Measurements from ENCODE around the gene TRIM66.

Gene TRIM66

DNA sequence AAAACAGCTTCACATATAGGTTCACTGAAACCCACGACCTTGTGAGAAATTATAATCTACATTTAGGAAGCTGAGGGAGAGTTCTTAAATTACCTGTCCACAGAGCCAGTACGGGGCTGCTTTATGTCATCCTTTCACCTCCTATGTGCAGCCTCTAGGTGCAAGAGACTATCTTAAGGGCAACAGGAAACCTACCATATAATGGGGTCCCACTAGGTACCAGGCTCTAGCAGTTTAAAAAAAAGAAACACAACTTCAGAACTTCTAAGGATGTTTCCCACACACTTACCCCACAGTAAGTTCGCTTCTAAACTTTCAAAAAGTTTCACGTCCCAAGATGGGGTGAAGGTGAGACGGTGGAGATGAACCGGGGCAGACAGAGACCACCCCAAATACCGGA lies 89.0 kb downstream of the TRIM66 start:
- Histone ChIP-seq H3K27me3 (ENCODE audit: insufficient read depth, low read length, poor library complexity, severe bottlenecking) (no peaks in the 10 kb centered on the region), H3K79me2 (ENCODE audit: insufficient read depth, low read length) (peaks cover 25% of the 10 kb centered on the region; the same call in 1 of the 2 replicates), H3K4me2 (ENCODE audit: low read depth, low read length, poor library complexity, severe bottlenecking) (peak overlapping the region; percentile 93), H3F3A (ENCODE audit: low read depth) (no peaks in the 10 kb centered on the region), H3K36me3 (ENCODE audit: insufficient read depth, low read length) (no peaks in the 10 kb centered on the region), H2AFZ (ENCODE audit: low read length) (peak overlapping the region; percentile 95), H3K9ac (ENCODE audit: low read depth, low read length, poor library complexity, severe bottlenecking) (peak overlapping the region; percentile 85), H4K20me1 (ENCODE audit: insufficient read depth, low read length, poor library complexity, severe bottlenecking) (no peaks in the 10 kb centered on the region), H3K9me3 (ENCODE audit: insufficient read depth, low read depth, low read length) (no peaks in the 10 kb centered on the region), H3K4me1 (ENCODE audit: insufficient read depth, low read length, poor library complexity, severe bottlenecking) (peaks cover 32% of the 10 kb centered on the region), H3K4me3 (ENCODE audit: low read length, poor library complexity, severe bottlenecking) (peak overlapping the region; percentile 91), H3K9me2 (replicated peaks; ENCODE audit: low read depth, low read length) (no peaks in the 10 kb centered on the region)
- TF ChIP-seq, protein P1, sequence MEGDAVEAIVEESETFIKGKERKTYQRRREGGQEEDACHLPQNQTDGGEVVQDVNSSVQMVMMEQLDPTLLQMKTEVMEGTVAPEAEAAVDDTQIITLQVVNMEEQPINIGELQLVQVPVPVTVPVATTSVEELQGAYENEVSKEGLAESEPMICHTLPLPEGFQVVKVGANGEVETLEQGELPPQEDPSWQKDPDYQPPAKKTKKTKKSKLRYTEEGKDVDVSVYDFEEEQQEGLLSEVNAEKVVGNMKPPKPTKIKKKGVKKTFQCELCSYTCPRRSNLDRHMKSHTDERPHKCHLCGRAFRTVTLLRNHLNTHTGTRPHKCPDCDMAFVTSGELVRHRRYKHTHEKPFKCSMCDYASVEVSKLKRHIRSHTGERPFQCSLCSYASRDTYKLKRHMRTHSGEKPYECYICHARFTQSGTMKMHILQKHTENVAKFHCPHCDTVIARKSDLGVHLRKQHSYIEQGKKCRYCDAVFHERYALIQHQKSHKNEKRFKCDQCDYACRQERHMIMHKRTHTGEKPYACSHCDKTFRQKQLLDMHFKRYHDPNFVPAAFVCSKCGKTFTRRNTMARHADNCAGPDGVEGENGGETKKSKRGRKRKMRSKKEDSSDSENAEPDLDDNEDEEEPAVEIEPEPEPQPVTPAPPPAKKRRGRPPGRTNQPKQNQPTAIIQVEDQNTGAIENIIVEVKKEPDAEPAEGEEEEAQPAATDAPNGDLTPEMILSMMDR (conservative IDR thresholded peaks at IDR 0.05; ENCODE audit: low read length): no peak
- no peak for TF ChIP-seq EZH2phosphoT487 (IDR thresholded peaks at IDR 0.05; ENCODE audit: borderline replicate concordance)

DNA sequence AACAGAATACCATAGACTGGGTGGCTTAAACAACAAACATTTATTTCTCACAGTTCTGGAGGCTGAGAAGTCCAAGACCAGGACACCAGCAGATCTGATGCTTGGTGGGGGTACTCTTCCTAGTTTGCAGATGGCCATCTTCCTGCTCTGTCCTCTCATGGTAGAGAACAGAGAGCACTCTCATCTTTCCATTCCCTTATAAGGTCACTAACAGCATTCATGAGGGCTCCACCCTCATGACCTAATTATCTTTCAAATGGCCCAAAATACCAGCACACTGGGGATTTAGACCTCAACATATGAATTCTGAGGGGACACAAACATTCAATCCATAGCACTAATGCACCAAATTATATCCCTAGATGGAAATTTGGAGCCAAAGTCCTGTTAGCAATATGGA lies 94.5 kb downstream of the TRIM66 start:
- TF ChIP-seq, protein P1 (conservative IDR thresholded peaks at IDR 0.05; ENCODE audit: low read length): no peak
- TF ChIP-seq EZH2phosphoT487 (IDR thresholded peaks at IDR 0.05; ENCODE audit: borderline replicate concordance): no peak

GRCh38 chr11:8586805-8587204 lies 95.7 kb downstream of the TRIM66 start:
- Histone ChIP-seq H3K9me2 (replicated peaks; ENCODE audit: low read depth, low read length) (no peaks in the 10 kb centered on the region), H4K20me1 (ENCODE audit: insufficient read depth, low read length, poor library complexity, severe bottlenecking) (no peaks in the 10 kb centered on the region), H3K9me3 (ENCODE audit: insufficient read depth, low read depth, low read length) (no peaks in the 10 kb centered on the region), H3K4me1 (ENCODE audit: insufficient read depth, low read length, poor library complexity, severe bottlenecking) (peaks cover 14% of the 10 kb centered on the region), H2AFZ (ENCODE audit: low read length) (no peak overlapping the region), H3K27me3 (ENCODE audit: insufficient read depth, low read length, poor library complexity, severe bottlenecking) (no peaks in the 10 kb centered on the region), H3K4me3 (ENCODE audit: low read length, poor library complexity, severe bottlenecking) (no peak overlapping the region), H3K4me2 (ENCODE audit: low read depth, low read length, poor library complexity, severe bottlenecking) (no peak overlapping the region), H3K36me3 (ENCODE audit: insufficient read depth, low read length) (no peaks in the 10 kb centered on the region), H3K79me2 (ENCODE audit: insufficient read depth, low read length) (0 out of 2 replicates have a peak, but pooled peaks cover 3% of the 10 kb centered on the region), H3K9ac (ENCODE audit: low read depth, low read length, poor library complexity, severe bottlenecking) (no peak overlapping the region), H3F3A (ENCODE audit: low read depth) (no peaks in the 10 kb centered on the region)
- no peak for TF ChIP-seq EZH2phosphoT487 (IDR thresholded peaks at IDR 0.05; ENCODE audit: borderline replicate concordance)

More for the DNA sequence above, 94.5 kb downstream of the TRIM66 start:
- H3K4me2 ChIP-seq (ENCODE audit: low read depth, low read length, poor library complexity, severe bottlenecking): no peak overlapping the region
- H3K4me1 ChIP-seq (ENCODE audit: insufficient read depth, low read length, poor library complexity, severe bottlenecking): peaks cover 18% of the 10 kb centered on the region
- no peaks in the 10 kb centered on the region for H3K36me3 ChIP-seq (ENCODE audit: insufficient read depth, low read length)
- no peak overlapping the region for H2AFZ ChIP-seq (ENCODE audit: low read length)
- H4K20me1 ChIP-seq (ENCODE audit: insufficient read depth, low read length, poor library complexity, severe bottlenecking): no peaks in the 10 kb centered on the region
- H3K9me3 ChIP-seq (ENCODE audit: insufficient read depth, low read depth, low read length): no peaks in the 10 kb centered on the region
- H3F3A ChIP-seq (ENCODE audit: low read depth): no peaks in the 10 kb centered on the region
- H3K4me3 ChIP-seq (ENCODE audit: low read length, poor library complexity, severe bottlenecking): no peak overlapping the region
- peaks cover 13% of the 10 kb centered on the region; the same call in 1 of the 2 replicates for H3K79me2 ChIP-seq (ENCODE audit: insufficient read depth, low read length)
- H3K9me2 ChIP-seq (replicated peaks; ENCODE audit: low read depth, low read length): no peaks in the 10 kb centered on the region
- H3K9ac ChIP-seq (ENCODE audit: low read depth, low read length, poor library complexity, severe bottlenecking): no peak overlapping the region
- H3K27me3 ChIP-seq (ENCODE audit: insufficient read depth, low read length, poor library complexity, severe bottlenecking): no peaks in the 10 kb centered on the region

- 0 out of 2 replicates have a peak, but pooled peaks cover 3% of the 10 kb centered on the region for H3K79me2 ChIP-seq (ENCODE audit: insufficient read depth, low read length)
- H3K27me3 ChIP-seq (ENCODE audit: insufficient read depth, low read length, poor library complexity, severe bottlenecking): no peaks in the 10 kb centered on the region
- peaks cover 10% of the 10 kb centered on the region for H3K4me1 ChIP-seq (ENCODE audit: insufficient read depth, low read length, poor library complexity, severe bottlenecking)
- no peak overlapping the region for H2AFZ ChIP-seq (ENCODE audit: low read length)
- no peaks in the 10 kb centered on the region for H3K9me2 ChIP-seq (replicated peaks; ENCODE audit: low read depth, low read length)
- TF ChIP-seq, protein P1 (conservative IDR thresholded peaks at IDR 0.05; ENCODE audit: low read length): no peak
- TF ChIP-seq EZH2phosphoT487 (IDR thresholded peaks at IDR 0.05; ENCODE audit: borderline replicate concordance): no peak
- H4K20me1 ChIP-seq (ENCODE audit: insufficient read depth, low read length, poor library complexity, severe bottlenecking): no peaks in the 10 kb centered on the region
- no peak overlapping the region for H3K4me3 ChIP-seq (ENCODE audit: low read length, poor library complexity, severe bottlenecking)
- H3K9ac ChIP-seq (ENCODE audit: low read depth, low read length, poor library complexity, severe bottlenecking): no peak overlapping the region
- H3K9me3 ChIP-seq (ENCODE audit: insufficient read depth, low read depth, low read length): no peaks in the 10 kb centered on the region
- no peak overlapping the region for H3K4me2 ChIP-seq (ENCODE audit: low read depth, low read length, poor library complexity, severe bottlenecking)
- H3K36me3 ChIP-seq (ENCODE audit: insufficient read depth, low read length): no peaks in the 10 kb centered on the region
- H3F3A ChIP-seq (ENCODE audit: low read depth): no peaks in the 10 kb centered on the region
These were observed 96.3 kb downstream of the TRIM66 start for GRCh38 chr11:8586184-8586583.

Data from Loucy (cell line).